ENCODE results near the gene LNX2. TPM values are rescaled to one million over a fixed set of nuclear protein-coding genes. Genes with fewer than 3 reads are reported as not detected.

The LNX2 gene
- total RNA-seq, 4 donors from 2014 or later = 17.3 to 19.9 (median 17.8) TPM

GRCh38 chr13:27573265-27573664, 47.1 kb downstream of the LNX2 start:
- DNase-seq = no peak
- no peak for TF ChIP-seq CTCF (IDR thresholded peaks at IDR 0.05)
- TF ChIP-seq POLR2A (IDR thresholded peaks at IDR 0.05) = no peak
- Histone ChIP-seq H3K27ac (no peak overlapping the region), H3K9me3 (no peaks in the 10 kb centered on the region), H3K4me1 (no peaks in the 10 kb centered on the region), H3K4me3 (replicated peaks in 1 of 3) (no peak overlapping the region), H3K27me3 (no peaks in the 10 kb centered on the region), H3K36me3 (peaks cover 1 to 8% of the 10 kb centered on the region in 2 donors)
- 85 to 97% methylated on average over 2 of the region's 2 CpGs for WGBS, 2 donors
- intact Hi-C loops (cut with DNase I) = no loop called here

GRCh38 chr13:27572234-27572901, 48.0 kb downstream of the LNX2 start:
- no peak overlapping the region for H3K27ac ChIP-seq
- no peak for DNase-seq
- H3K4me3 ChIP-seq (replicated peaks in 1 of 3) = no peak overlapping the region
- intact Hi-C loops (cut with DNase I) = no loop called here
- TF ChIP-seq POLR2A (IDR thresholded peaks at IDR 0.05) (no peak), CTCF (IDR thresholded peaks at IDR 0.05) (no peak)
- H3K4me1 ChIP-seq = no peaks in the 10 kb centered on the region
- peaks cover 8 to 13% of the 10 kb centered on the region in 2 donors for H3K36me3 ChIP-seq
- no peaks in the 10 kb centered on the region for H3K27me3 ChIP-seq
- H3K9me3 ChIP-seq = no peaks in the 10 kb centered on the region

- no peak for DNase-seq
- WGBS, 2 donors = 90 to 94% methylated on average over 1 of the region's 1 CpG
- Histone ChIP-seq H3K4me3 (replicated peaks in 1 of 3) (no peak overlapping the region), H3K4me1 (no peaks in the 10 kb centered on the region), H3K27ac (no peak overlapping the region), H3K27me3 (no peaks in the 10 kb centered on the region), H3K36me3 (peaks cover 21 to 22% of the 10 kb centered on the region in 2 donors), H3K9me3 (no peaks in the 10 kb centered on the region)
- intact Hi-C loops (cut with DNase I) = no loop called here
- TF ChIP-seq POLR2A (IDR thresholded peaks at IDR 0.05) (no peak), CTCF (IDR thresholded peaks at IDR 0.05) (no peak)
Measured at GRCh38 chr13:27570906-27571305, 49.4 kb downstream of the LNX2 start.

- no peak for TF ChIP-seq CTCF (IDR thresholded peaks at IDR 0.05)
- TF ChIP-seq POLR2A (IDR thresholded peaks at IDR 0.05) = no peak
- intact Hi-C loops (cut with DNase I) = no loop called here
- no peak for DNase-seq
- Histone ChIP-seq H3K27ac (no peak overlapping the region), H3K4me3 (replicated peaks in 1 of 3) (no peak overlapping the region), H3K9me3 (no peaks in the 10 kb centered on the region), H3K27me3 (no peaks in the 10 kb centered on the region), H3K4me1 (no peaks in the 10 kb centered on the region), H3K36me3 (peaks cover 21 to 23% of the 10 kb centered on the region in 2 donors)
- WGBS, 2 donors = 96 to 98% methylated on average over 4 of the region's 4 CpGs
Measured at GRCh38 chr13:27569405-27569804, 50.9 kb downstream of the LNX2 start.

GRCh38 chr13:27565818-27566217, 54.5 kb downstream of the LNX2 start:
- 96 to 99% methylated on average over 3 of the region's 3 CpGs for WGBS, 2 donors
- TF ChIP-seq POLR2A (IDR thresholded peaks at IDR 0.05) = no peak
- TF ChIP-seq CTCF (IDR thresholded peaks at IDR 0.05) = no peak
- no peaks in the 10 kb centered on the region for H3K9me3 ChIP-seq
- H3K4me1 ChIP-seq = no peaks in the 10 kb centered on the region
- no peak for DNase-seq
- peaks cover 21 to 23% of the 10 kb centered on the region in 2 donors for H3K36me3 ChIP-seq
- intact Hi-C loops (cut with DNase I) = no loop called here
- H3K27ac ChIP-seq = no peak overlapping the region
- H3K27me3 ChIP-seq = no peaks in the 10 kb centered on the region
- H3K4me3 ChIP-seq (replicated peaks in 1 of 3) = no peak overlapping the region

All from thyroid gland (tissue), 4 donors.